Measurements from ENCODE around the gene HOXC13. TPM values are rescaled to one million over a fixed set of nuclear protein-coding genes. Genes with fewer than 3 reads are reported as not detected.

The HOXC13 gene
- total RNA-seq, 4 donors from 2014 or later, result not detected

DNA sequence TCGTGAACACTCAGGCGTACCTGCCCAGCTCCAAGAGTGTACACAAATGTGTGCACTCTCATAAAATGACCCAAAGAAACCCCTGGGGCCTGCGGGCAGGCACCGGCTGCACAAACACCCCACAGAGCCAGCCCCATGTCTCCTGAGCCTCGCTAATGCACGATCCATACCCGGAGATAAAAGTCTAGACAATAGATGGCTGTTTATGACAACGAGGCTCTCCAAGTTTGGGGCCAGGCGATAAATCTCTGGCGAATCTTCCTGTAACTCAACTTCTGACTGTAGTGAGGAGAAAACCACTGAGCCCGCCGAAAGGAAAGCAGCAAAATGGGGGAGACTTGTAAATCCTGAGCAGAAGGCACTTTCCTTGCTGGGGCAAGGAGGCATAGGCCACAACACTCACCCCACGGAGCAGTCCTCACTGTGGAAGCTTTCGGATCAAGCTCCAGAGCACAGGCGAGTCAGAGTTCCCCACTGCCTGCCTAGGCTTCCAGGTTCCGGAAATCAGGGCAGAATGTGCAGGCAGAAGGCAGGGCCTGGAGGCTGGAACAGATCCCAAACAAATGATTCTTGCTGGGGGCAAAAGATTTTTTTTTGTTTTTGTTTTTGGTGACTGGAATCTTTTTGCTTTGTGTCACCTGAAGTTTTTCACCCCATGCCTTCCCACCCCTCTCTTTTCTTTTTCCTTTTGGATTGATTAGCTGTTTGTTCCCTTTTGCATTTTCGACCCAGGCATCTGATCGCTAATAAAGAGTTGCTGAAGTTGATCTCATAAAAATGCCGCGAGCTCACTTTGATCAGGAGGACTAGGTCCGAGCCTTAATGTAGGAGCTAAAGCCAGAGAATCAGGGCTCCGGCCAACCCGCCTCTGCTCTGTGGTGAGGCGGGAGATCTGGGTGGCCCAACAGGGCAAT, 29.8 kb downstream of the HOXC13 start:
- WGBS, 2 donors, result 14 to 24% methylated on average over 24 of the region's 24 CpGs
- Histone ChIP-seq H3K27me3 (peaks cover 79% of the 10 kb centered on the region), H3K4me1 (peaks cover 0 to 11% of the 10 kb centered on the region in 2 donors), H3K9me3 (no peaks in the 10 kb centered on the region), H3K36me3 (no peaks in the 10 kb centered on the region), H3K27ac (no peak overlapping the region), H3K4me3 (replicated peaks in 1 of 3) (no peak overlapping the region)
- intact Hi-C loops (cut with DNase I), result no loop called here
- no peak for DNase-seq
- no peak for TF ChIP-seq POLR2A (IDR thresholded peaks at IDR 0.05)
- TF ChIP-seq, protein P1, sequence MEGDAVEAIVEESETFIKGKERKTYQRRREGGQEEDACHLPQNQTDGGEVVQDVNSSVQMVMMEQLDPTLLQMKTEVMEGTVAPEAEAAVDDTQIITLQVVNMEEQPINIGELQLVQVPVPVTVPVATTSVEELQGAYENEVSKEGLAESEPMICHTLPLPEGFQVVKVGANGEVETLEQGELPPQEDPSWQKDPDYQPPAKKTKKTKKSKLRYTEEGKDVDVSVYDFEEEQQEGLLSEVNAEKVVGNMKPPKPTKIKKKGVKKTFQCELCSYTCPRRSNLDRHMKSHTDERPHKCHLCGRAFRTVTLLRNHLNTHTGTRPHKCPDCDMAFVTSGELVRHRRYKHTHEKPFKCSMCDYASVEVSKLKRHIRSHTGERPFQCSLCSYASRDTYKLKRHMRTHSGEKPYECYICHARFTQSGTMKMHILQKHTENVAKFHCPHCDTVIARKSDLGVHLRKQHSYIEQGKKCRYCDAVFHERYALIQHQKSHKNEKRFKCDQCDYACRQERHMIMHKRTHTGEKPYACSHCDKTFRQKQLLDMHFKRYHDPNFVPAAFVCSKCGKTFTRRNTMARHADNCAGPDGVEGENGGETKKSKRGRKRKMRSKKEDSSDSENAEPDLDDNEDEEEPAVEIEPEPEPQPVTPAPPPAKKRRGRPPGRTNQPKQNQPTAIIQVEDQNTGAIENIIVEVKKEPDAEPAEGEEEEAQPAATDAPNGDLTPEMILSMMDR (IDR thresholded peaks at IDR 0.05), result no peak

DNA sequence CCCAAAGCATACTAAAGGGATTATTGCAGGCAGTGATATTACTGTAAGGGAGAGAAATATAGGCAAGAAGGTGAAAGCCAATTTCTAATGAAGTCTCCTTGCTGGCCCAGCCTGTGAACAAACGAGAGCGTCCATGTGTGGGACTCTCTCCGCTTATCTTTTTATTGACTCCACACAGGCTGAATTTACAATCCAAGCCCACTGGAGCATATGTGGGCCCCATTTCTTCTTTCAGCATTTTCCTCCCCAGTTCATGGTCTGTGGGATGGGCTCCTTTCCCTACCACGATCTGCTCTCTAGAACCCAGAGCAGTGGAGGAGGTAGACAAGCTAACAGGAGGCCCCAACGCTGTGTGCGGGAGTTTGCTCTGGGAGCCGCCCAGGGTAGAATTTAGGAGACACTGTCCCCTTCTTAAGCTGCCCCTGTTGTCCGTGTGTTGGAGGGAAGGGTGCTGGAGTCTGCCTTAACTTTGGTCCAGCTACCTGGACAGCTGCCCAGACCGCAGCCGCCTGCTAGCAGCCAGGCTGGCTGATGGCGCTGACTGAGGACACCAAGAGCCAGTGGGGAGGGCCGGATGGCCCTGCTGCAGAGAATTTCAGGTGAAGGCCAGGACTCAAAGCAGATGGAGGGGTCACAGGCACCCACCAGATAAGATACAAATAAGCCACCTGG, 31.1 kb downstream of the HOXC13 start:
- DNase-seq, result no peak
- peaks cover 6 to 21% of the 10 kb centered on the region in 2 donors for H3K4me1 ChIP-seq
- intact Hi-C loops (cut with DNase I), result no loop called here
- H3K36me3 ChIP-seq, result no peaks in the 10 kb centered on the region
- no peaks in the 10 kb centered on the region for H3K9me3 ChIP-seq
- H3K4me3 ChIP-seq (replicated peaks in 1 of 3), result no peak overlapping the region
- no peak for TF ChIP-seq POLR2A (IDR thresholded peaks at IDR 0.05)
- TF ChIP-seq, protein P1 (IDR thresholded peaks at IDR 0.05), result no peak
- 15 to 17% methylated on average over 12 of the region's 12 CpGs for WGBS, 2 donors
- no peak overlapping the region for H3K27ac ChIP-seq
- H3K27me3 ChIP-seq, result peaks cover 79% of the 10 kb centered on the region

DNA sequence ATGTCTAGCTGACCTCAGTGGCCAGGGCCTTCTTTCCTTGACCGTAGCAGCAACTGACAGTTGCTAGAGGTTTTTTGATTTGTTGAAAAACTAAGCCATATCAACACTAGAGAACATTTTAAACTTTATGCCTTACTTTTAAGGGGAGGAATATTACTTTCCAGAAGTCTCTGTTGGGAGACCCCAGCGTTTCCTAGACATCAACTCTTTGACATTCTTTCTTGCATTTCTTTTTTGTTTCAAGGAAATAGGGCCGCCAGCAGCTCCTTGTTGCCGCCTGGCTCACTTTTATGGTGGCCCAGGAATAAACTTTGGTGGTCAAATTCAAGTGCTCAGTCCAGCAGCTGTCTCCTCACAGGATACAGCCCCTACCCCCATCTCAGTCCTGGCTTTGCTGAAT, 31.8 kb downstream of the HOXC13 start:
- Histone ChIP-seq H3K9me3 (no peaks in the 10 kb centered on the region), H3K27ac (no peak overlapping the region), H3K4me1 (peaks cover 9 to 28% of the 10 kb centered on the region in 2 donors), H3K27me3 (peaks cover 80% of the 10 kb centered on the region), H3K4me3 (replicated peaks in 1 of 3) (no peak overlapping the region), H3K36me3 (no peaks in the 10 kb centered on the region)
- whole genome bisulfite sequencing, 2 donors, result 16 to 20% methylated on average over 4 of the region's 4 CpGs
- TF ChIP-seq, protein P1 (IDR thresholded peaks at IDR 0.05), result no peak
- no peak for TF ChIP-seq POLR2A (IDR thresholded peaks at IDR 0.05)
- no peak for DNase-seq
- intact Hi-C loops (cut with DNase I), result no loop called here

DNA sequence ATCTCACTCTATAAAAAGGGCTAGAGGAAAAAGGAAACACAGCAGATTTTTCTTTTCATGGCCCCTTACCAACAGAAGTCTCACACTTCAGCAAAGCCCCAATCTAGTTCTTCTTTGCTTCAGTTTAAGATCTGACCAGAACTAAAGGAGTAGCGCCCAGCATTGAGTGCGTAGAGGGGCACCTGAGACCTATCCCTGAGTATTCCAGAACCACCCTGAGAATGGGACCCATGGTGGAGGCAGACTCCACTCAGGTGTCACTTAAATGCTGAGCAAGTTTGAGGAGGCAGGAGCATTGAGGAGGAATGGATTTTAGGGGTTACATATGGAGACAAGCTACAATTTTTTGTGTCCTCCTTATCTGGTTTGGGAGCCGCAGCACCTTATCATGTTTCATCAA, 32.5 kb downstream of the HOXC13 start:
- no peaks in the 10 kb centered on the region for H3K36me3 ChIP-seq
- no peak overlapping the region for H3K4me3 ChIP-seq (replicated peaks in 1 of 3)
- H3K27ac ChIP-seq, result no peak overlapping the region
- DNase-seq, result no peak
- WGBS, 2 donors, result 45 to 65% methylated on average over 3 of the region's 3 CpGs
- intact Hi-C loops (cut with DNase I), result no loop called here
- no peaks in the 10 kb centered on the region for H3K9me3 ChIP-seq
- TF ChIP-seq, protein P1 (IDR thresholded peaks at IDR 0.05), result no peak
- no peak for TF ChIP-seq POLR2A (IDR thresholded peaks at IDR 0.05)
- peaks cover 9 to 30% of the 10 kb centered on the region in 2 donors for H3K4me1 ChIP-seq
- peaks cover 78% of the 10 kb centered on the region for H3K27me3 ChIP-seq

DNA sequence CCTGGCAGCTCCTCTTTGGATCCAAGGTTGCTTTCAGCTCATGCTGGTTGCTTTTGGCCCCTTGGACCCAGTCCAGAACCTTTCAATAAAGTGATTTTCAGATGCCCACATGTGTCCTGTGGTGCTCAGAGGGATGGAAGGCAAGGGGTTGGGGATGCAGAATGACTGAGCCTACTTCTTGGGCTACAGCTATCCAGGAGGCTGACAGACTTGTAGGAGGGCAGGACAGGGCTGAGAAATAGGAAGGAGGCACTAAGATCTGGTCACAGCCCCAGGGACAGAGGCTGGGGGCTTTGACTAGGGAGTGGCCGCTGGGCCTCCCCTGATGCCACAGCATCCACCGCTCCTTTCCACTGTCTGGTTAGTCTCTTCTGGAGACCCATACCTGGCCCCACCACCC, 33.1 kb downstream of the HOXC13 start:
- Histone ChIP-seq H3K9me3 (no peaks in the 10 kb centered on the region), H3K36me3 (no peaks in the 10 kb centered on the region), H3K27ac (no peak overlapping the region), H3K4me1 (peaks cover 9 to 26% of the 10 kb centered on the region in 2 donors), H3K27me3 (peaks cover 77% of the 10 kb centered on the region), H3K4me3 (replicated peaks in 1 of 3) (no peak overlapping the region)
- DNase-seq, result no peak
- intact Hi-C loops (cut with DNase I), result no loop called here
- 27 to 28% methylated on average over 2 of the region's 2 CpGs for WGBS, 2 donors
- TF ChIP-seq POLR2A (IDR thresholded peaks at IDR 0.05), result no peak
- TF ChIP-seq, protein P1 (IDR thresholded peaks at IDR 0.05), result no peak
